ENCODE measurements around the gene STIM2.
A peak's percentile ranks its signal among the peaks of the same experiment; 100 is the strongest.
"Not testable (repeated sequence)": the region's sequence is repeated elsewhere in the genome, so short reads cannot be mapped to it uniquely, and the experiment has no call there.

The STIM2 gene

GRCh38 chr4:27001398-27002164, 140.9 kb downstream of the STIM2 start:
- DNase-seq (ENCODE audit: low read depth), result no peak

GRCh38 chr4:27003642-27004113, 143.0 kb downstream of the STIM2 start:
- no peak for DNase-seq (ENCODE audit: low read depth)

GRCh38 chr4:27005501-27005900, 144.9 kb downstream of the STIM2 start:
- peak; percentile 34 for DNase-seq (ENCODE audit: low read depth)

- no peak for DNase-seq (ENCODE audit: low read depth)
These were observed 145.4 kb downstream of the STIM2 start for GRCh38 chr4:27005905-27006590.

- no peak for DNase-seq (ENCODE audit: low read depth)
These were observed 146.0 kb downstream of the STIM2 start for GRCh38 chr4:27006646-27007045.

- peak; percentile 28 for DNase-seq (ENCODE audit: low read depth)
These were observed 146.9 kb downstream of the STIM2 start for GRCh38 chr4:27007507-27007906.

GRCh38 chr4:27008679-27009078, 148.0 kb downstream of the STIM2 start:
- no peak for DNase-seq (ENCODE audit: low read depth)

GRCh38 chr4:27009539-27009938, 148.9 kb downstream of the STIM2 start:
- DNase-seq (ENCODE audit: low read depth), result no peak

- DNase-seq (ENCODE audit: low read depth), result no peak
These were observed 149.8 kb downstream of the STIM2 start for GRCh38 chr4:27010334-27010940.

- DNase-seq (ENCODE audit: low read depth), result no peak
These were observed 150.8 kb downstream of the STIM2 start for GRCh38 chr4:27011401-27011800.

- DNase-seq (ENCODE audit: low read depth), result no peak
These were observed 152.4 kb downstream of the STIM2 start for GRCh38 chr4:27013012-27013411.

GRCh38 chr4:27016551-27016950, 155.9 kb downstream of the STIM2 start:
- no peak for DNase-seq (ENCODE audit: low read depth)

- no peak for DNase-seq (ENCODE audit: low read depth)
These were observed 157.0 kb downstream of the STIM2 start for GRCh38 chr4:27017623-27018022.

- no peak for DNase-seq (ENCODE audit: low read depth)
These were observed 157.4 kb downstream of the STIM2 start for GRCh38 chr4:27018076-27018475.

- no peak for DNase-seq (ENCODE audit: low read depth)
These were observed 158.3 kb downstream of the STIM2 start for GRCh38 chr4:27018910-27019309.

GRCh38 chr4:27019766-27020165, 159.1 kb downstream of the STIM2 start:
- no peak for DNase-seq (ENCODE audit: low read depth)

- DNase-seq (ENCODE audit: low read depth), result no peak
These were observed 159.6 kb downstream of the STIM2 start for GRCh38 chr4:27020203-27020602.

GRCh38 chr4:27020603-27021002, 160.0 kb downstream of the STIM2 start:
- no peak for DNase-seq (ENCODE audit: low read depth)

GRCh38 chr4:27022963-27023362, 162.3 kb downstream of the STIM2 start:
- DNase-seq (ENCODE audit: low read depth), result no peak

- no peak for DNase-seq (ENCODE audit: low read depth)
These were observed 162.7 kb downstream of the STIM2 start for GRCh38 chr4:27023366-27023765.

GRCh38 chr4:27024805-27025204, 164.2 kb downstream of the STIM2 start:
- DNase-seq (ENCODE audit: low read depth), result no peak

- no peak for DNase-seq (ENCODE audit: low read depth)
These were observed 166.8 kb downstream of the STIM2 start for GRCh38 chr4:27027428-27027827.

- DNase-seq (ENCODE audit: low read depth), result not testable (repeated sequence)
These were observed 174.5 kb downstream of the STIM2 start for GRCh38 chr4:27035127-27035526.
